RKO (cell line): ENCODE results near the gene KDM5C.

Experiments
- DNase-seq: peaks from one replicate; pipeline ENCODE4 v3.0.0-alpha.2; 2016; ENCODE audit warnings: low spot score

Gene KDM5C

DNA sequence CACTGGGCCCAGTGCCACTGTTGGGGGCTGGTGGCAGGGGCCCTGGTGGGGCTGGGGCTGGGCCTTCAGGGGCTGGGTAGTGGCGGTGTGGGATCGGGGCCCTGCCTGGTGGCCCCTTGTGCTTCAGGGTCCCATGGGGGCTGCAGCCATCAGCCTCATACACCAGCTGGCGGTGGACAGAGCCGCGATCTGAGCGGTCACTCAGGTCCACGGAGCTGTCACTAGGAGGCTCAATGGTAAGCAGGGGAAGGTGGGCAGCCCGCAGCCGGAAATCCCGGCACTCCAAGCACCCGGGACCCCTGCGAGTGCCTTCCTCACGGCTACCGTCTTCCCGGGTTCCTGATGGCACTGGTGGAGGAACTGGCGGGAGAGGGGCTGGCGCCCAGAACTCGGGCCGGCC lies 25.5 kb upstream of the KDM5C start:
- DNase-seq = no peak

GRCh38 chrX:53249408-53250042 lies 24.5 kb upstream of the KDM5C start:
- no peak for DNase-seq

GRCh38 chrX:53247928-53248327 lies 22.9 kb upstream of the KDM5C start:
- no peak for DNase-seq

DNA sequence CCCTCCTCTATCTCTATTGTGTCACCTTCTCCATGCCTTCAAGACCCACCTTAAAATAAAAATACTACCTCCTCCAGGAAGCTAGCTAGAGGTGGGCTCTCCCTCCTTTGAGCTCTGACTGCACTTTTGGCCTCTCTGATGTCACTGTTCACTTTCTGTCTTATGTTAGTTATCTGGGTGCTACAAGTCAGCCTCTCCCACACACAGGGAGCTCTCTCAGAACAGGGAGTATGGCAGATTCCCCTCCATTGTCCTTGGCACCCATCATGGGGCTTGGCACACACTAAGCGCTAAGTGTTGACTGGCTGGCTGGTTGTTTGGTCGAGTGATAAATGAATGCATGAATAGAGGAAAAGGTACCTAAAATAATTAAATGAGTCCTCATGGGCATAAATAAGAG lies 21.2 kb upstream of the KDM5C start:
- no peak for DNase-seq

GRCh38 chrX:53244610-53245009 lies 19.6 kb upstream of the KDM5C start:
- DNase-seq = no peak

DNA sequence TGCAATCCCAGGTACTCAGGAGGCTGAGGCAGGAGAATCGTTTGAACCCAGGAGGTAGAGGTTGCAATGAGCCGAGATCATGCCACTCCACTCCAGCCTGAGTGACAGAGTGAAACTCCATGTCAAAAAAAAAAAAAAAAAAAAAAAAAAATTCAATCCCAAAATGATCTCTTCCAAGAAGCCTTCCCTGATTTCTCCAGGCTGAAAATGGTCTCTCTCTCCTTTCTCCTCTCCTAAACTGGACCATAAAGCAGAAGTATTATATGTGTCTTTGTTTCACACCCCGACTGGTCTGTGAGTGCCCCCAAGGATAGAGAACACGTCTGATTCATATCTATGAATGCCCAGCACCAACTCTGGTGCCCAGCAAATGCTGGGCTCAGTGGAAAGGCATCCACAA lies 17.3 kb upstream of the KDM5C start:
- no peak for DNase-seq

GRCh38 chrX:53241558-53241957 lies 16.6 kb upstream of the KDM5C start:
- DNase-seq = no peak

DNA sequence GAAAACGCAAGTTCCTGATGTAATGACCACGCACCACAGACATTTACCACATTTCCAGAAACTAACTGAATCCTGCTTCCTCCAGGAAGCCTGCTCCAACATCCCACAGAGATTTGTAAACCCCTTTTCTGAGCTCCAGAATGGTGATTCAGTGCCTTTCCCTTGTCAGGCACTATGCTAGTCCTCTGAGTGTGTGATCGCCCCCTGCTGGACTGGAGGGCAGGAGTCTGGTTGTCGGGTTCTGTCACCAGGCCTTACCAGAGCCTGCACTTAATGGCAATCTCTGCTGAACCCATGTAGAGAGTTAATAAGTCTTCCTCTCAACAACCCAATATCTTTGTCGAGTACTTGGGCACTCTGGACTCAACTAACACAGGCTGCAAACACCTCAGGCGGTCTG lies 14.5 kb upstream of the KDM5C start:
- DNase-seq = peak; percentile 67

DNA sequence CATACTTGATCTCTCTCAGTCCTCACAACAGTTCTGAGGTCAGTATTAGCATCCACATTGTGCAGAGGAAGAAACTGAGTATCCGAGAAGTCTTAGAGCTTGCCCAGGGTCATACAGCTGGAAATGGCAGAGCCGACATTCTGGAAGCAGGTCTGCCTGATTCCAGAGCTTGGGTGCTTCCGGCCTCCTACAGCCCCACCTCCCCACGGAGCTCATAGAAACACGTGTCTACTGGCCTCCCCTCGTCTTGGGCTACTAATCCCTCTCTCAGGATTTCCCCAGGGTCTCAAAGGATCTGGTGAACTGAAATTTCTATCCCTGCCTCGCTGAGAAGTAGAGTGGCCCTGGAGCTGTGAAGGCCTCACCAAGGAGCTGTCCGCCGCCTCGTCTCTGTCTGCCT lies 12.0 kb upstream of the KDM5C start:
- DNase-seq = no peak

DNA sequence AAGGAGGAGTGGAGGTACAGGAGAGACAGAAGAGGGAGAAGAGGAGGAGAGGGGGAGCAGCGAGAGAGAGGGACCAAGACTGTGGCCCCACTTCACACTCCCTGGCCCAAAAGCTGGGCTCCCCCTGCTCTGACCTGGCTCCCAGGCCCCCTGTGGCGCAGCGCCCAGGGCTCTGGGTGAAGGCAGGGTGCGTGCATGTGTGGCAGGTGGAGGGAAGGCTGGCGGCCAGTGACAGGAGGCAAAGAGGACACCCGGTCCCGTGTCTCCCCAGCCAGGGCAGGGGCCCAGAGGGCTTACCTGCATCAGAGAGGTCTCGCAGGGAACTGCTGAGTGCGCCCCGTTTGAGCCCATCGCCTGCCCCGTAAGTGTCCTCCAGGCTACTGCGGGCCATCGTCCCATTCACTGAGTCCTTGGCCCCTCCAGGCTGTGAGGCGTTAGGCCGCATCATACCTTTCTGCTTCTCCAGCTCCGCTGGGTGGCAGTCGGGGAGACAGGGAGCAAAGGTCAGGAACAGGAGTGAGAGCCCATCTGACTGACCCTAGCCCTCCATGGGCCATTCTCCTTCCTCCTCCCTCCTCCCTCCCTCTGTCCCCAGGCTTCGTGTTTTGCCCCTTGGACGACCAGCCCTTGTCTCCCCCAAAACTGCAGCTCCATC lies 11.1 kb upstream of the KDM5C start:
- no peak for DNase-seq

DNA sequence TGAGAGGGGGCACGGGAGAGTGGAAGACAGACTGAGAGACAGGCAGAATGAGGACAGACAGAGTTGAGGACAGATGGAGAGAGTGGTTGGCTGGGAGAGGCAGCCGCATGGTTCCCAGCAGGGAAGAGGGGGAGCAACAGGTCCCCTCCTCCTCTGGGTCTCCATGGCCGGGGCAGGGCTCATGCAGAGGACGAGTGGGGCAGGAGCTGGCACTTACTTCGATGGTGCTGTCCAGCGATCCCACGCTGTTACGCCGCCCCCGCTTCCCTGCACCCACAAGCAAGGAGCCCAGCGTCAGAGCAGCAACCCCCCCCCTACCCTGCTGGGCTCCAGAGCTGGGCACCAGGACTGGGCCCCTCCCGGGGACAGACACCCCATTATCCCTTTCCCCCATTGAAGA lies 10.6 kb upstream of the KDM5C start:
- no peak for DNase-seq

GRCh38 chrX:53234484-53234883 lies 9.5 kb upstream of the KDM5C start:
- DNase-seq = no peak

GRCh38 chrX:53233536-53233935 lies 8.5 kb upstream of the KDM5C start:
- no peak for DNase-seq

DNA sequence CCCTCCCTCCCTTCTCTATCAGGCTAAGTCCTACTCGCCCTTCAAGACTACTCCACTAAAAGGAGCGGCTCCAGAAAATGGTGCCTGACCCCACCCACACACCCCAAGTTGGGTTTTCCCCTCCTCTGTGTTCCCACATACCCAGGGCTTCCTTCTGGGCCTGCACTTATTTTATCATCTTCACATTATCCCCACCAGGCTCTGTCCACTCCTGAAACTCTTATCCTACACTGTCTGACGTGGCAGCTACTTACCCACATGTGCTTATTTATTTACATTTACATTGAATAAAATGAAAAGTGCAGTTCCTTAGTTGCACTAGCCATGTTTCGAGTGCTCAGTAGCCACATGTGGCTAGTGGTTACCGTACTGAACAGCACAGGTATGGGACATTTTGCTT lies 5.1 kb upstream of the KDM5C start:
- DNase-seq = no peak

DNA sequence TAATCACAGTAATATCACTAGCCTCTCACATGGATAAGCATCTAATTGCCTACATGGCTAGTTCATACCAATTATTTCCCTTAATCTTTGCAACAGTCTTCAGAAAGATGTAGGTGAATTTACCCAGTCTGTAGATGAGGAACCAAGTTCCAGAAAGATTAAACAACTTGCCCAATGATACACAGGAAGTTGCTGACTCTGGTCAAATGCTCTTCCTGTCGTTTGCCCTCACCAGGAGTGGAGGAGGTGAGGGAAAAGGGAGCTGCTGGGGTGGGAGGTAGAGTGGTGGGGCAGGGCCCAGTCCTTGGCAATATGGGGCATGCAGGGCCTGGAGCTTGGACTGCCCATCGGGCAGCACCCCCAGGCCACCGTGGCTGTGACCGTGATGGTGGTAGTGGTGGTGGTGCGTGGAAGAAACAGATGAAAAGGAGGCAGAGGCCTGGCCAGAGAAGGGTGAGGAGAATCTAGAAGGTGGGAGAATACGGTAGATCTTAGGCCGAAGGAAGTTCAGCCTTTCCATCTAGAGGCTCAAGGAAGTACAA lies 2.3 kb upstream of the KDM5C start:
- no peak for DNase-seq

DNA sequence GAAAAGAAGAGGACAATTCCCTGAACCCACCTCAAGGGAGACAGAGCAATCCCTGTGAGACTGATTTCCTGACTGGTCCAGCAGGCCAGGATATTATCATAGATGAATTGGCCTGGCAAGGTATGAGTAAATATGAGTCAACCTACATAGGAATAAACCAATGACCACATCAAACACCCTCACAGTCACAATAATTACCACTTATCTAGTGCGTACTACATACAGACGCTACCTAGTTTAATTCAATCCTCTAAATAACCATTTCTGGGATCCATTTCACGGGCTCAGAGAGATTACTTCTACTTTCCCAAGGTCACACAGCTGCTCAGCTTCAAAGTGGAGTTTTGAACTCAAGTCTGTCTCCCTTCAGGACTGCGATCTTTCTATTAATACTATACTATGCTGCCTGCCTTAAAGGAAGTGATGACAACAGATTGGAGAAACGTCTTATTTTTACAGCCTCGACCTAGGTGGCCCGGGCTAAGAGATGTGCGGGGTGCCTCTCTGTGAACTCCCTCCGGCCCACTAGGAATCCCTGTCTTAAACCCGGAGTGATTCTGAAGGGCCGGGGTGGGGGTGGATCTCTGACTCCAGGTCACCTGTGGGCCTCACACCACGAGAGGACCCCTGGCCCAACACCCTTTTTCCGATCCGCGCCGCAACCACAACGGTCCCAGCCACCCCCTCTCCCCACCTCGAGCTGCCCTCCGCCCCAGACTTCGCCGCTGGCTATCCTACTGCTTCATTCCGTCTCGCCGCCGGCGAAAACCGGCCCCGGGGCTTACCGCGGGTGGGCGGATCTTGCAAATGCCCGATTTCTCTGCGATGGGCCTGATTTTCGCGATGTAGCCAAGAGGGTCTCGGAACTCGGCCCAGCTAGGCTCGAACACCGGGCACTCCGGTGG lies 800 bp downstream of the KDM5C start:
- DNase-seq = peak; percentile 97

GRCh38 chrX:53223068-53223693 lies 1.8 kb downstream of the KDM5C start:
- DNase-seq = no peak

DNA sequence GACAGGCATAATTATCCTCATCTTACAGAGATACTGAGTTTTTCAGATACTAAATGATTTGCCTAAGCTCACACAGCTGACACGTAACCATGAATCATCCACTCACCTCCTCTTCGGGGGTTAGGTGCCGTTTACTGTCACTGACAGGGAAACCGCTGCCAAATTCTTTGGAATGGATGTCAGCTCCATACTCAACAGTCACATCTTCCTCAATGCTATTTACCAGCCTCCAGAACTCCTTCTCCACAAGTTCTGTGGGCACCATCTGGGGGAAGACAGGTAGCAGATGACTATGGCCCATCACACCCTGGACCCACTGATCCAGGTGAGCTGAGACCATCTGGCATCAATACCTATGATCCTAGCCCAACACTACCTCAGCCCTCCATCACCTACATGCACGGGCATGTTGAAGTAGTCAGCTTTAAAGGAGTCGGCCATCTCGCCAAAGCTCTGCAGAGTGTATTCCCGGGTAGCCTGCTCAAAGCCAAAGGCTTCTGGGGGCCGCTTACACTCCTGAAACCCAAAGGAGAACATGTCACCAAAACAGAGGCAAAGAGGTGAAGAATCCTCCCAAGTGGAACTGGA lies 13.5 kb downstream of the KDM5C start:
- DNase-seq = peak; percentile 40

GRCh38 chrX:53196678-53197077 lies 28.3 kb downstream of the KDM5C start:
- no peak for DNase-seq

DNA sequence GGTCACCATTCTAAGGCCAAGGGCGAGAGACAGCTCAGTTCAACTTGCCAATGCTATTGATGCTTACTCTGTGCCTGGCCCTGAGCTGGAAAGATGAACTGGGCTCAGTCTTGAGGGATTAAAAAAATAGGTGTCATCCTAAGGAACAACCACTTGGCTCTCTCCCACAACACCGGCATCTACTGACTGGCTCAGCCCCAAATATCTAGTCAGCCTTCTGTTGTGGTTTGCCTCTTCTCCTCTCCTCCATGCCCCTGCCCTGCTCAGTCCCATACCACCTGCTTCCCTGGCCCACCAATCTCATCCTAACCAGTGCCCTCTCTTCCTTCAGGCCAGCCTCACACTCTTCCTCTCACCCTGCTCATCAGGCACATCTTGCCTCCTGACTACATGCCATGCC lies 29.6 kb downstream of the KDM5C start:
- DNase-seq = no peak

DNA sequence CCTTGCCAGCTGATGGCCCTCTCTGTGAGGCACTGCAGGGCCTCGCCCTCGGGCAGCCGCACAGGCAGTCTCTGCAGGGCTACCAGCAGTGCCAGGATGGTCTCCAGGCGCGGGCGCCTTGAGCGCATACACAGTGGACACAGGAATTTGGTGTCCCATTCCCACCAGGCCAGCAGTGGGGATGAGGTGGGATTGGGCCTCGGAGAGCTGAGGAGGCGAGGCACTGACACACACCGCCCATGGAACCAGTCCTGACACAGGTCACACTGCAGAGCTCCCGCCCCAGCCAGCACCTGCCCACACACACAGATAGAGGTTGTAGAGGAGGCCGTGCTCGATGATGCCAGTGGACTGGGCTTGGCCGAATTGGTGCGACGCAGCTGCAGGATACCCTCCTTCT lies 30.7 kb downstream of the KDM5C start:
- no peak for DNase-seq

DNA sequence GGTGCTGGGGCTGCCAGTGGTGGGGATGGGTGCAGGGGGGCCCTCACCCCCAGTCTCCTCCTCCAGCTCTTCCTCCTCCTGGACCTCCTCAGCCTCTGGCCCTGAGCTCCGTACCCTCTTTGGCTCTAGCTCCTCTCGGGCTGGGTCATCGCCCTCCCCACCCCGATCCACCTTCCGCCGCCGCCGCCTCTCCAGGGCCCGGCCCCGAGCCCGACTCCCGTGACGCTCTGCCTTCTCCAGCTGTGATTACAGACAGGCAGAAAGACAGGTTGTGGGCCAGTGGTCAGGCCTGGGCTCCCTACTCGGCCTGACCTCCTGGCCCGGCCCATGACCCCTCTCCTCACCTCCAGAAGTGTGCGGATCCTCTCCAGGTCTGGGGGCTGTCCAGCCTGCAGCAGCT lies 31.9 kb downstream of the KDM5C start:
- DNase-seq = no peak
